Suprapubic skin (tissue), 4 donors: Measurements from ENCODE around the gene MBP.

Experiments used
- CTCF ChIP-seq, 2 donors: fragments of 200-600 bp in 1 of 2; fragments of 450-650 bp in 1 of 2; sonication (generic) in 1 of 2; IDR thresholded peaks; one replicate each; pipeline ENCODE4 v1.5.1; 2016 to 2019; ENCODE audit warnings: antibody characterized with exemption in 2 of 2, mild to moderate bottlenecking in 1 of 2, moderate library complexity in 1 of 2
- EP300 ChIP-seq: sonication (generic); formaldehyde crosslinking; IDR thresholded peaks from one replicate; pipeline ENCODE4 v1.6.1; 2017; ENCODE audit warnings: antibody characterized with exemption
- POLR2A ChIP-seq, 2 donors: fragments of 450-650 bp; IDR thresholded peaks; one replicate each; pipeline ENCODE4 v1.6.1; 2017; ENCODE audit warnings: antibody characterized with exemption in 2 of 2, mild to moderate bottlenecking in 2 of 2, moderate library complexity in 2 of 2
- POLR2AphosphoS5 ChIP-seq, 3 donors: sonication (generic); formaldehyde crosslinking; IDR thresholded peaks; one replicate each; pipeline ENCODE4 v1.6.1; 2017; ENCODE audit warnings: antibody characterized with exemption in 3 of 3

GRCh38 chr18:77057006-77057395, 75.6 kb downstream of the MBP start:
- TF ChIP-seq CTCF (IDR thresholded peaks at IDR 0.05) (no peak), POLR2AphosphoS5 (IDR thresholded peaks at IDR 0.05) (no peak), EP300 (no peak), POLR2A (IDR thresholded peaks at IDR 0.05) (no peak)
